ENCODE results near the gene INPP5E. TPM values are rescaled to one million over a fixed set of nuclear protein-coding genes. Genes with fewer than 3 reads are reported as not detected.

INPP5E gene
- total and polyA plus RNA-seq, 8 donors, result 3.2 to 32.1 (median 8.6) TPM

DNA sequence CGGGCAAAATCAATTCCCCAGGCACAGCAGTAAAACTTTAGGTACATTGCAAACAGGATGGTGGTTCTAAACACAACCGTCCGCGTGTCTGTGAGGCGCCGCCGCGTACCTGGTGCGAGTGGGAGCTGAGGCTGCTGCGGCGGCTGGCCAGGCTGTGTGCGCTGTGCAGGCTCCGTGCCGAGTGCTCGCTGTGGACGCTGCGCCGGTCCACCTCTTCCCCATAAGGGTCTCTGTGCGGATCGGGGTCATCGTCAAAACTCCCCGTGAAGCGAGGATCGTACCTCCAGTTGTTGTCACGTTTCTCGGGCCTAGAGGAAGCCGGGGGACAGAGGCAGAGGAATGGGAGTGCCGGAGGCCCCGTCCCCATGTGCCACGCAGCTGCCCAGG lies 26.5 kb upstream of the INPP5E start:
- H3K36me3 ChIP-seq, result peaks cover 87 to 100% (median 100%) of the 10 kb centered on the region in 4 donors
- no peaks in the 10 kb centered on the region for H3K27me3 ChIP-seq
- peaks cover 7 to 19% (median 10%) of the 10 kb centered on the region in 4 donors for H3K4me1 ChIP-seq
- no peak for DNase-seq
- intact Hi-C loops (cut with DNase I; ENCODE audit: low total_unique reads), result no loop called here
- H3K27ac ChIP-seq, result no peak overlapping the region
- 93 to 96% (median 94%) methylated on average over 26 to 30 of the region's 30 CpGs for WGBS, 5 donors
- H3K9me3 ChIP-seq, result no peaks in the 10 kb centered on the region
- no peak overlapping the region for H3K4me3 ChIP-seq
- TF ChIP-seq POLR2A (IDR thresholded peaks at IDR 0.05) (no peak), EP300 (IDR thresholded peaks at IDR 0.05) (no peak), POLR2AphosphoS5 (IDR thresholded peaks at IDR 0.05) (no peak)
- TF ChIP-seq, protein P1, sequence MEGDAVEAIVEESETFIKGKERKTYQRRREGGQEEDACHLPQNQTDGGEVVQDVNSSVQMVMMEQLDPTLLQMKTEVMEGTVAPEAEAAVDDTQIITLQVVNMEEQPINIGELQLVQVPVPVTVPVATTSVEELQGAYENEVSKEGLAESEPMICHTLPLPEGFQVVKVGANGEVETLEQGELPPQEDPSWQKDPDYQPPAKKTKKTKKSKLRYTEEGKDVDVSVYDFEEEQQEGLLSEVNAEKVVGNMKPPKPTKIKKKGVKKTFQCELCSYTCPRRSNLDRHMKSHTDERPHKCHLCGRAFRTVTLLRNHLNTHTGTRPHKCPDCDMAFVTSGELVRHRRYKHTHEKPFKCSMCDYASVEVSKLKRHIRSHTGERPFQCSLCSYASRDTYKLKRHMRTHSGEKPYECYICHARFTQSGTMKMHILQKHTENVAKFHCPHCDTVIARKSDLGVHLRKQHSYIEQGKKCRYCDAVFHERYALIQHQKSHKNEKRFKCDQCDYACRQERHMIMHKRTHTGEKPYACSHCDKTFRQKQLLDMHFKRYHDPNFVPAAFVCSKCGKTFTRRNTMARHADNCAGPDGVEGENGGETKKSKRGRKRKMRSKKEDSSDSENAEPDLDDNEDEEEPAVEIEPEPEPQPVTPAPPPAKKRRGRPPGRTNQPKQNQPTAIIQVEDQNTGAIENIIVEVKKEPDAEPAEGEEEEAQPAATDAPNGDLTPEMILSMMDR (IDR thresholded peaks at IDR 0.05), result no peak

DNA sequence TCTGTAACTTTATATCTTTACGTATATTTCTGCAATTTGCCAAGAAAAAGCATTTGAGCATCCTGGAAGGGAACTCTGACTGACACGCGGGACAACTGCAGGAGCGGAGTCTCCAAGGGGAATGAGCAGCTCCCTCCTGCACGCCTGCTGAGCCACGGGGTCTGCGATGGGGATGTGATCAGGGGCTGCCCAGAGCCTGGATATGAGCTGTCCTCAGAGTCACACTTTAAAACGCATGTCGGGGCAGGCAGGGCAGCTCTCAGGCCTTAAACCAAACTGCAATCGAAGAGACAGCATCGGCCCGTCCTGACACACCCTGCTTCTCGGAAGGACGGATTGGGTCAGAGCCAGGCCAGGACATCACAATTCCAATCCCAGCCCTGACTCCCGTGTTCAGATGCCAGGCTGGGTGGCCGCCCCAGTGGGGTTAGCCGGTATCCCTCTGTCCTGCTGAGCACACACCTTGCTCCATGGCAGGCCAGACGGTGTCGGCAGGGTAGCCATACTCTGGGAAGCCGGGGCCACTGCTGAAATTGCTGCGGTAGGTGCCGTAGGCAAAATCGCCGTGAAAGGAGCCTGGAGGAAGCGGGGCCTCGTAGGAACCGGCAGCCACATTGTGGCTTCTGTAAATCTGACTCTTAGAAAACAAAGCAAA lies 26.0 kb upstream of the INPP5E start:
- H3K9me3 ChIP-seq, result no peaks in the 10 kb centered on the region
- H3K27ac ChIP-seq, result no peak overlapping the region
- H3K36me3 ChIP-seq, result peaks cover 87 to 100% (median 100%) of the 10 kb centered on the region in 4 donors
- no peak for DNase-seq
- H3K4me1 ChIP-seq, result peaks cover 3 to 19% (median 5%) of the 10 kb centered on the region in 4 donors
- no peaks in the 10 kb centered on the region for H3K27me3 ChIP-seq
- TF ChIP-seq POLR2AphosphoS5 (IDR thresholded peaks at IDR 0.05), result no peak
- no peak for TF ChIP-seq POLR2A (IDR thresholded peaks at IDR 0.05)
- intact Hi-C loops (cut with DNase I; ENCODE audit: low total_unique reads), result no loop called here
- 91 to 93% (median 93%) methylated on average over 27 of the region's 27 CpGs for WGBS, 5 donors
- H3K4me3 ChIP-seq, result no peak overlapping the region

DNA sequence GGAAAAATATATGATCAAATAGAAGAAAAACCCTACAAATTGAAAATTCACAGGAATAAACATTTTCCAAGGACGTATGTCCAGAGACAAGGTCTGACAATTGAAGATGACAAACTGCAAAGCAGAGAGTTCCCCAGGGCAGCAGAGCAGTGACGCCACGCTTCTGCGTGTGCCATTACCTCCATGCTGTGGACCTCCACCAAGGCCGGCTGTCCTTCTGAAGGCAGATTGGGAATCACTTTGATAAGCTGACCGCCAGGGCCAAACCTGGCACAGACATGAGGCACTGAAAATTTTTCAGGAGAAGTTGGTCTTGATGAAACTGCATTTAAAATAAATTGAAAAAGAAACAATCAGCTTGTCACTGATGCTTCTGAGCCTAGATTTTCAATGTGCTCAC lies 24.6 kb upstream of the INPP5E start:
- WGBS, 5 donors, result 87 to 94% (median 89%) methylated on average over 6 of the region's 6 CpGs
- Histone ChIP-seq H3K4me1 (peaks cover 0 to 16% (median 0%) of the 10 kb centered on the region in 4 donors), H3K27ac (no peak overlapping the region), H3K4me3 (no peak overlapping the region), H3K9me3 (no peaks in the 10 kb centered on the region), H3K27me3 (no peaks in the 10 kb centered on the region), H3K36me3 (peaks cover 93 to 100% (median 100%) of the 10 kb centered on the region in 4 donors)
- intact Hi-C loops (cut with DNase I; ENCODE audit: low total_unique reads), result no loop called here
- DNase-seq, result no peak
- no peak for TF ChIP-seq POLR2A (IDR thresholded peaks at IDR 0.05)

DNA sequence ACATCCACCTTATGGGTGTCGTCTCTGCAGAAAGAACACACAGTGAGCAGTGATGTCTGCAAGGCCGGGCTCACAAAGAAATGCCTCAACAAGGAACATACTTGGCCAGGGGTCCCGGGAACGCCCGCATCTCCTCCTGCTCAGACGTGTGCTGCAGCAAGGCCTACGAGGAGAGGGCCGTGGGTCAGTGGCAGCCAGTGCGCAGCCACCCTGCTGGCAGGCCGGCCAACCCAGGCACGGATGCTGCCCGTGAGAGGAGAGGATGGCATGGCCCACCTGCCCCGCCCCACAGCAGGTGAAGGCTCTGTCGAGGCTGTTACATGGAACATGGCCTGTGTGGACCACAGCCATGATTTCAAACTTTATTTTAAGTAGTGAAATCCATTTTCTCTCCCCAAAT lies 23.9 kb upstream of the INPP5E start:
- TF ChIP-seq POLR2AphosphoS5 (IDR thresholded peaks at IDR 0.05) (no peak), EP300 (IDR thresholded peaks at IDR 0.05) (no peak), POLR2A (IDR thresholded peaks at IDR 0.05) (no peak)
- TF ChIP-seq, protein P1 (IDR thresholded peaks at IDR 0.05), result no peak
- no peak overlapping the region for H3K27ac ChIP-seq
- intact Hi-C loops (cut with DNase I; ENCODE audit: low total_unique reads), result no loop called here
- peaks cover 95 to 100% (median 100%) of the 10 kb centered on the region in 4 donors for H3K36me3 ChIP-seq
- 88 to 93% (median 89%) methylated on average over 6 to 14 of the region's 14 CpGs for WGBS, 5 donors
- no peak overlapping the region for H3K4me3 ChIP-seq
- no peaks in the 10 kb centered on the region for H3K9me3 ChIP-seq
- no peak for DNase-seq
- H3K27me3 ChIP-seq, result no peaks in the 10 kb centered on the region
- peaks cover 0 to 16% (median 0%) of the 10 kb centered on the region in 4 donors for H3K4me1 ChIP-seq

DNA sequence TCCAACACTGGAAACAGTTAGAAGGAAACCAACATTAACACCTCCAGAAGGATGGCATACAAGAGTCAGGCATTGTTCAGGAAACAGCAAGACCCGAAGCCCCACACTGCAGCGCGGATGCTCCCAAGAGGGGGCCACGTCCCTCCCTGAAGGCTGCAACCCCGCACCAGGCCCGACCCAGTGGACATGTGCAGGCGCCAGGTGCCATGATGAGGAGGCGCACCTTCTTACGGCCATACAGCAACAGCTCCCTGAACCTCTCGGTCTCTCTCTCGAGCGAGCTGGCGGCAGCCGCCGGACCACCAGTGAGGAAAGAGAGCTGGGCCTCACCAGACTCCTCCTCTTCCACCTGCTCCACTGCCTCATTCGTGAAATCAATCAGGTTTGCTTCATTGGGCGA lies 23.0 kb upstream of the INPP5E start:
- intact Hi-C loops (cut with DNase I; ENCODE audit: low total_unique reads), result no loop called here
- no peak overlapping the region for H3K4me3 ChIP-seq
- no peaks in the 10 kb centered on the region for H3K9me3 ChIP-seq
- H3K36me3 ChIP-seq, result peaks cover 96 to 100% (median 100%) of the 10 kb centered on the region in 4 donors
- TF ChIP-seq POLR2A (IDR thresholded peaks at IDR 0.05) (no peak), POLR2AphosphoS5 (IDR thresholded peaks at IDR 0.05) (no peak), EP300 (IDR thresholded peaks at IDR 0.05) (no peak)
- TF ChIP-seq, protein P1 (IDR thresholded peaks at IDR 0.05), result no peak
- DNase-seq, result no peak
- WGBS, 5 donors, result 87 to 96% (median 91%) methylated on average over 17 of the region's 17 CpGs
- peaks cover 0 to 16% (median 0%) of the 10 kb centered on the region in 4 donors for H3K4me1 ChIP-seq
- no peak overlapping the region for H3K27ac ChIP-seq
- no peaks in the 10 kb centered on the region for H3K27me3 ChIP-seq
